Measurements from ENCODE around the gene NOP53. TPM values are rescaled to one million over a fixed set of nuclear protein-coding genes. Genes with fewer than 3 reads are reported as not detected.

The NOP53 gene
- total and polyA plus RNA-seq, 12 donors = 131 to 256 (median 188) TPM

DNA sequence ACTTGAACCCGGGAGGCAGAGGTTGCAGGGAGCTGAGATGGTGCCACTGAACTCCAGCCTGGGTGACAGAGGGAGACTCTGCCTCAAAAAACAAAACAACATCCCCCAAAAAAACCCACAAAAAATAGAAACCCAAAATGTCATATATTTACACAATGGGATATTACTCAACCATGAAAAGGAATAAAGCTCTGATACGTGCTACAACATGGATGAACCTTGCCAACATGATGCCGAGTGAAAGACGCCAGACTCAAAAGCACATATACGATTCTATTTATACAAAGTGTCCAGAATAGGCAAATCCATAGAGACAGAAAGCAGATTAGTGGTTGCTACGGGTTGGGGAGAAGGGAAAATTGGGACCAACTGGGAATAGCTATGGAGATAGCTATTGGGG is 61.1 kb downstream of the NOP53 start:
- no peak for DNase-seq
- intact Hi-C loops (cut with DNase I) = no loop called here
- no peaks in the 10 kb centered on the region for H3K36me3 ChIP-seq
- no peaks in the 10 kb centered on the region for H3K4me1 ChIP-seq
- ATAC-seq = no peak
- H3K4me3 ChIP-seq = no peak overlapping the region
- H3K27me3 ChIP-seq = no peaks in the 10 kb centered on the region
- TF ChIP-seq, protein P1, sequence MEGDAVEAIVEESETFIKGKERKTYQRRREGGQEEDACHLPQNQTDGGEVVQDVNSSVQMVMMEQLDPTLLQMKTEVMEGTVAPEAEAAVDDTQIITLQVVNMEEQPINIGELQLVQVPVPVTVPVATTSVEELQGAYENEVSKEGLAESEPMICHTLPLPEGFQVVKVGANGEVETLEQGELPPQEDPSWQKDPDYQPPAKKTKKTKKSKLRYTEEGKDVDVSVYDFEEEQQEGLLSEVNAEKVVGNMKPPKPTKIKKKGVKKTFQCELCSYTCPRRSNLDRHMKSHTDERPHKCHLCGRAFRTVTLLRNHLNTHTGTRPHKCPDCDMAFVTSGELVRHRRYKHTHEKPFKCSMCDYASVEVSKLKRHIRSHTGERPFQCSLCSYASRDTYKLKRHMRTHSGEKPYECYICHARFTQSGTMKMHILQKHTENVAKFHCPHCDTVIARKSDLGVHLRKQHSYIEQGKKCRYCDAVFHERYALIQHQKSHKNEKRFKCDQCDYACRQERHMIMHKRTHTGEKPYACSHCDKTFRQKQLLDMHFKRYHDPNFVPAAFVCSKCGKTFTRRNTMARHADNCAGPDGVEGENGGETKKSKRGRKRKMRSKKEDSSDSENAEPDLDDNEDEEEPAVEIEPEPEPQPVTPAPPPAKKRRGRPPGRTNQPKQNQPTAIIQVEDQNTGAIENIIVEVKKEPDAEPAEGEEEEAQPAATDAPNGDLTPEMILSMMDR (IDR thresholded peaks at IDR 0.05) = no peak
- no peak overlapping the region for H3K27ac ChIP-seq
- H3K9me3 ChIP-seq = peaks cover 0 to 1% (median 0%) of the 10 kb centered on the region in 11 donors
- WGBS, 2 donors = 78 to 82% methylated on average over 6 of the region's 6 CpGs

Other genes starting within 250 kb of the NOP53 start
- 100 to 1,000 TPM; 115 to 183 (median 121) TPM for gene NAPA, start 230.5 kb upstream of the NOP53 start, total RNA-seq
- 100 to 1,000 TPM; 133 to 135 TPM for gene NAPA, start 230.5 kb upstream of the NOP53 start, polyA plus RNA-seq
- gene ZNF541, start 172.4 kb upstream of the NOP53 start, total RNA-seq = 1 to 10 TPM in 7 of 10 donors, under 1 TPM in 3; 0.56 to 3.7 (median 1.8) TPM
- under 1 TPM; 0.23 to 0.88 TPM for gene ZNF541, start 172.4 kb upstream of the NOP53 start, polyA plus RNA-seq
- gene BICRA, start 136.4 kb upstream of the NOP53 start, total RNA-seq = 10 to 100 TPM in 3 of 10 donors, 1 to 10 TPM in 7; 6.5 to 13.2 (median 8.9) TPM
- 10 to 100 TPM in 1 of 2 donors, 1 to 10 TPM in 1; 2.8 to 11.8 TPM for gene BICRA, start 136.4 kb upstream of the NOP53 start, polyA plus RNA-seq
- 10 to 100 TPM; 27.5 to 78.2 (median 40.5) TPM for gene EHD2, start 32.1 kb upstream of the NOP53 start, total RNA-seq
- gene EHD2, start 32.1 kb upstream of the NOP53 start, polyA plus RNA-seq = 10 to 100 TPM; 51.1 to 61.0 TPM
- gene SELENOW, start 33.2 kb downstream of the NOP53 start, total RNA-seq = 1,000 to 10,000 TPM in 5 of 10 donors, 100 to 1,000 TPM in 5; 828 to 1,621 (median 1,009) TPM
- 1,000 to 10,000 TPM in 1 of 2 donors, 100 to 1,000 TPM in 1; 711 to 1,774 TPM for gene SELENOW, start 33.2 kb downstream of the NOP53 start, polyA plus RNA-seq
- not detected for gene TPRX1, start 59.0 kb downstream of the NOP53 start, total RNA-seq
- not detected for gene TPRX1, start 59.0 kb downstream of the NOP53 start, polyA plus RNA-seq
- not detected for gene CRX, start 76.4 kb downstream of the NOP53 start, total RNA-seq
- not detected for gene CRX, start 76.4 kb downstream of the NOP53 start, polyA plus RNA-seq
- gene TPRX2, start 113.7 kb downstream of the NOP53 start, total RNA-seq = not detected
- gene TPRX2, start 113.7 kb downstream of the NOP53 start, polyA plus RNA-seq = not detected
- gene SULT2A1, start 140.8 kb downstream of the NOP53 start, total RNA-seq = not detected
- not detected for gene SULT2A1, start 140.8 kb downstream of the NOP53 start, polyA plus RNA-seq
- gene BSPH1, start 246.6 kb downstream of the NOP53 start, total RNA-seq = not detected
- not detected for gene BSPH1, start 246.6 kb downstream of the NOP53 start, polyA plus RNA-seq
- not detected for gene ELSPBP1, start 249.1 kb downstream of the NOP53 start, total RNA-seq
- not detected for gene ELSPBP1, start 249.1 kb downstream of the NOP53 start, polyA plus RNA-seq